K562 (cell line): ENCODE data around the gene LDLR. TPM values are rescaled to one million over a fixed set of nuclear protein-coding genes. Genes with fewer than 3 reads are reported as not detected.

Experiments used
- ARID3B ChIP-seq: fragments of 250-450 bp; sonication (Bioruptor Pico); IDR thresholded peaks from 2 replicates; pipeline ENCODE4 v1.4.0; 2020; ENCODE audit warnings: borderline replicate concordance
- BDP1 ChIP-seq: IDR thresholded peaks from 3 replicates; pipeline ENCODE4 v1.6.1; 2011; ENCODE audit not compliant: insufficient read length, insufficient read depth
- HNRNPH1 ChIP-seq: fragments of 200-400 bp; formaldehyde crosslinking; optimal IDR thresholded peaks from 2 replicates; pipeline ENCODE3; 2017; ENCODE audit warnings: low read depth, mild to moderate bottlenecking, low read length, moderate library complexity
- U2AF2 ChIP-seq: fragments of 200-400 bp; formaldehyde crosslinking; optimal IDR thresholded peaks from 2 replicates; pipeline ENCODE3; 2017; ENCODE audit warnings: low read depth, mild to moderate bottlenecking, low read length
- ZBTB5 ChIP-seq: fragments of 450-650 bp; IDR thresholded peaks from 2 replicates; pipeline ENCODE4 v1.6.1; 2017; ENCODE audit warnings: antibody characterized with exemption
- ZFP1 ChIP-seq: fragments of 450-650 bp; formaldehyde crosslinking; IDR thresholded peaks from 2 replicates; pipeline ENCODE4 v1.4.0; 2020; ENCODE audit warnings: mild to moderate bottlenecking, mixed read lengths
- ZNF407 ChIP-seq: fragments of 450-650 bp; IDR thresholded peaks from 2 replicates; pipeline ENCODE4 v1.6.1; 2016; ENCODE audit warnings: low read depth
- polyA plus RNA-seq, 8 experiments: library from polyadenylated mRNA; depleted of rRNA in 4 of 8; stranded (reverse) in 5 of 8; unstranded in 3 of 8; fragments of >200 nt; fragmentation: Nextera tagmentation in 2 of 8; fragmentation: Illumina TruSeq in 1 of 8; extraction: Ambion mirVana in 2 of 8; extraction: Trizol in 1 of 8; gene quantifications; 2 replicates each; pipeline versions ENCODE4 v1.2.1 to v1.2.3, GENCODE V29; 2011 to 2014; ENCODE audit warnings: inconsistent platforms in 1 of 8, missing spikeins in 1 of 8
- total RNA-seq, 7 experiments: library from RNA; depleted of rRNA in 6 of 7; stranded (reverse); fragments of >200 nt in 6 of 7; fragmentation: Illumina TruSeq in 2 of 7; extraction: Trizol in 2 of 7; gene quantifications; 2 replicates each; pipeline versions ENCODE4 v1.2.1 to v1.2.3, GENCODE V29; 2011 to 2021; ENCODE audit warnings: low replicate concordance in 1 of 7
- TF ChIP-seq, protein P1 (sequence below): fragments of 150-350 bp; IDR thresholded peaks from 2 replicates; pipeline ENCODE4 v1.6.1; 2014; ENCODE audit warnings: low read depth, mild to moderate bottlenecking, low read length, borderline replicate concordance
- TF ChIP-seq, protein P2 (sequence below): fragments of 250-450 bp; sonication (Bioruptor Pico); IDR thresholded peaks from 2 replicates; pipeline ENCODE4 v1.5.0; 2021

The LDLR gene
- total and polyA plus RNA-seq, 9 of the 15 experiments (the other 6 are each of a cell fraction or from before 2014, with no cell fraction given), result 19.9 to 114 (median 56.3) TPM

GRCh38 chr19:11090264-11090996 lies 1.2 kb downstream of the LDLR start (continued):
- TF ChIP-seq ZNF407 (no peak), ZBTB5 (no peak), BDP1 (no peak), ZFP1 (CRISPR knock-in tag) (no peak), ARID3B (0 out of 2 replicates have a peak, but pooled peaks have one; percentile 72), HNRNPH1 (no peak), U2AF2 (no peak)
- TF ChIP-seq, protein P1, sequence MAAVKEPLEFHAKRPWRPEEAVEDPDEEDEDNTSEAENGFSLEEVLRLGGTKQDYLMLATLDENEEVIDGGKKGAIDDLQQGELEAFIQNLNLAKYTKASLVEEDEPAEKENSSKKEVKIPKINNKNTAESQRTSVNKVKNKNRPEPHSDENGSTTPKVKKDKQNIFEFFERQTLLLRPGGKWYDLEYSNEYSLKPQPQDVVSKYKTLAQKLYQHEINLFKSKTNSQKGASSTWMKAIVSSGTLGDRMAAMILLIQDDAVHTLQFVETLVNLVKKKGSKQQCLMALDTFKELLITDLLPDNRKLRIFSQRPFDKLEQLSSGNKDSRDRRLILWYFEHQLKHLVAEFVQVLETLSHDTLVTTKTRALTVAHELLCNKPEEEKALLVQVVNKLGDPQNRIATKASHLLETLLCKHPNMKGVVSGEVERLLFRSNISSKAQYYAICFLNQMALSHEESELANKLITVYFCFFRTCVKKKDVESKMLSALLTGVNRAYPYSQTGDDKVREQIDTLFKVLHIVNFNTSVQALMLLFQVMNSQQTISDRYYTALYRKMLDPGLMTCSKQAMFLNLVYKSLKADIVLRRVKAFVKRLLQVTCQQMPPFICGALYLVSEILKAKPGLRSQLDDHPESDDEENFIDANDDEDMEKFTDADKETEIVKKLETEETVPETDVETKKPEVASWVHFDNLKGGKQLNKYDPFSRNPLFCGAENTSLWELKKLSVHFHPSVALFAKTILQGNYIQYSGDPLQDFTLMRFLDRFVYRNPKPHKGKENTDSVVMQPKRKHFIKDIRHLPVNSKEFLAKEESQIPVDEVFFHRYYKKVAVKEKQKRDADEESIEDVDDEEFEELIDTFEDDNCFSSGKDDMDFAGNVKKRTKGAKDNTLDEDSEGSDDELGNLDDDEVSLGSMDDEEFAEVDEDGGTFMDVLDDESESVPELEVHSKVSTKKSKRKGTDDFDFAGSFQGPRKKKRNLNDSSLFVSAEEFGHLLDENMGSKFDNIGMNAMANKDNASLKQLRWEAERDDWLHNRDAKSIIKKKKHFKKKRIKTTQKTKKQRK, result no peak
- TF ChIP-seq, protein P2, sequence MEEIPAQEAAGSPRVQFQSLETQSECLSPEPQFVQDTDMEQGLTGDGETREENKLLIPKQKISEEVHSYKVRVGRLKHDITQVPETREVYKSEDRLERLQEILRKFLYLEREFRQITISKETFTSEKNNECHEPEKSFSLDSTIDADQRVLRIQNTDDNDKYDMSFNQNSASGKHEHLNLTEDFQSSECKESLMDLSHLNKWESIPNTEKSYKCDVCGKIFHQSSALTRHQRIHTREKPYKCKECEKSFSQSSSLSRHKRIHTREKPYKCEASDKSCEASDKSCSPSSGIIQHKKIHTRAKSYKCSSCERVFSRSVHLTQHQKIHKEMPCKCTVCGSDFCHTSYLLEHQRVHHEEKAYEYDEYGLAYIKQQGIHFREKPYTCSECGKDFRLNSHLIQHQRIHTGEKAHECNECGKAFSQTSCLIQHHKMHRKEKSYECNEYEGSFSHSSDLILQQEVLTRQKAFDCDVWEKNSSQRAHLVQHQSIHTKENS (CRISPR knock-in tag), result no peak
